ENCODE data around the gene SLC25A20.

The SLC25A20 gene

GRCh38 chr3:48857641-48858040, 41.0 kb downstream of the SLC25A20 start:
- Histone ChIP-seq H2AK5ac (ENCODE audit: low read depth, low read length) (no peak overlapping the region), H3K14ac (ENCODE audit: low read length) (no peak overlapping the region), H3K4me1 (ENCODE audit: control insufficient read depth in 2 of 2, insufficient read depth in 1 of 2, low read depth in 1 of 2, low read length in 2 of 2) (peaks cover 0 to 4% of the 10 kb centered on the region in 2 donors), H3K4ac (ENCODE audit: low read length) (no peak overlapping the region), H3K9me3 (replicated peaks in 1 of 2; ENCODE audit: control insufficient read depth in 2 of 2, insufficient read depth in 1 of 2, low read depth in 1 of 2, low read length in 2 of 2) (no peaks in the 10 kb centered on the region), H2BK5ac (ENCODE audit: low read length) (no peak overlapping the region), H3K4me2 (ENCODE audit: insufficient read depth, low read length, poor library complexity, severe bottlenecking) (no peak overlapping the region), H3K27me3 (ENCODE audit: control insufficient read depth in 3 of 3, insufficient read depth in 3 of 3, low read depth in 1 of 3, low read length in 3 of 3) (no peaks in the 10 kb centered on the region), H3K23ac (ENCODE audit: low read depth, low read length, poor library complexity) (no peak overlapping the region), H2BK120ac (ENCODE audit: low read depth, low read length) (no peak overlapping the region), H3K27ac (replicated peaks; ENCODE audit: low read length) (no peak overlapping the region), H3K4me3 (ENCODE audit: low read length in 2 of 2) (no peak overlapping the region), H2AFZ (ENCODE audit: low read length) (no peak overlapping the region), H3K79me1 (ENCODE audit: low read depth, low read length) (no peaks in the 10 kb centered on the region), H4K91ac (ENCODE audit: low read depth, low read length, poor library complexity) (no peak overlapping the region), H3K18ac (ENCODE audit: low read length) (no peak overlapping the region), H2BK12ac (ENCODE audit: low read length) (no peak overlapping the region), H3K36me3 (replicated peaks in 1 of 2; ENCODE audit: control insufficient read depth in 2 of 2, insufficient read depth in 2 of 2, low read length in 2 of 2) (no peaks in the 10 kb centered on the region), H3K9ac (ENCODE audit: low read depth, low read length, poor library complexity) (no peak overlapping the region), H4K8ac (ENCODE audit: low read depth, low read length) (no peak overlapping the region), H2BK15ac (ENCODE audit: low read length) (no peak overlapping the region)
- WGBS, 2 donors (ENCODE audit: extremely low coverage in 2 of 2, insufficient read length in 2 of 2, insufficient replicate concordance in 1 of 2): no CpG with 5 or more reads among the region's 2 CpGs
- DNase-seq (ENCODE audit: low spot score): no peak

DNA sequence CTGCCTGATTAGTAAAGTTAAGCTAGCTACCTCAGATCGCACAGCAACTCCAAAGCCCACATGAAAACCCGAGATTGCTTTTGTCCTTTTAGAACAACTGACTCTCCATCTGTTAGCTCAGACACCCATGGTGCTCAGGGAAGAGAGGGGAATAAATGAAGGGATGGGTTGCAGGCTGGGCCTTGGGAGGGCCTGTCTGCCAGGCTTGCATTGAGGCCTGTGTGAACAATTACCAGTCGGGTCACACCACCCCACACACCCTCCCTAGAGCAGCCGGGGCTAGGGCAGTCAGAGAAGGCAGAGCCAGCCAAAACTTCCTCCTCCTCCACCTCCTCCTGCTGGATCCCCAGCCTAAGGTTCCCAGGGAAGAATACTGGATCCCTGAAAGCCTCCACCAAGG, 42.2 kb downstream of the SLC25A20 start:
- H3K4me3 ChIP-seq (ENCODE audit: low read length in 2 of 2): no peak overlapping the region
- WGBS, 2 donors (ENCODE audit: extremely low coverage in 2 of 2, insufficient read length in 2 of 2, insufficient replicate concordance in 1 of 2): no CpG with 5 or more reads among the region's 4 CpGs

DNA sequence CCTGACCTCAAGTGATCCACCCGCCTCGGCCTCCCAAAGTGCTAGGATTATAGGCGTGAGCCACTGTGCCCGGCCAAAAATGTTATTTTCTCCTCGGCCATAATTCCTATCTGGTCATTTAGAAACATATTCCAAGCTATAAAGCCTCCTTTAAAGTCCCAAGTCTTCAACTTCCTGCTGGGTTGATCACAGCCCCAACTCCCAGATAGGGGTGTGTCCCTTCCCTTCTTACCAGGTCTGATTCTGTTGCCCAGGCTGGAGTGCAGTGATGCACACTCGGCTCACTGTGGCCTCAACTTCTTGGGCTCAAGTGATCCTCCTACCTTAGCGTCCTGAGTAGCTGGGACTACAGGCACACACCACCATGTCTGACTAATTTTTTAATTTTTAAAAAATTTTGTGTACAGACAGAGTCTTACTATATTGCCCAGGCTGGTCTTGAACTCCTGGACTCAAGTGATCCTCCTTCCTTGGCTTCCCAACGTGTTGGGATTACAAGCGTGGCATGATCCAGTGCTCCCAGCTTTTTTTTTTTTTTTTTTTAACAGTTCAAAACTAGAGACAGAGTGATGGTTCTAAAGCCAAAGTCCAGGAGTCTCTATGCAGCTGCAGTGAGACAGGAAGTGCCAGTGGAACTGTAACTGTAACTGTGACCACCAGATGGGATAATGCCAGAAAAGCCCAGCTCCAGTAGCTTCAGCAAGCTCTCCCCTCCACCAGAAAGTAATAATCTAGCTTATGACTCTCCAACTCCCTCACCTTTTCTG, 42.8 kb downstream of the SLC25A20 start:
- H3K18ac ChIP-seq (ENCODE audit: low read length): no peak overlapping the region
- H2AK5ac ChIP-seq (ENCODE audit: low read depth, low read length): no peak overlapping the region
- no peaks in the 10 kb centered on the region for H3K9me3 ChIP-seq (replicated peaks in 1 of 2; ENCODE audit: control insufficient read depth in 2 of 2, insufficient read depth in 1 of 2, low read depth in 1 of 2, low read length in 2 of 2)
- H2BK12ac ChIP-seq (ENCODE audit: low read length): no peak overlapping the region
- no peak overlapping the region for H2BK120ac ChIP-seq (ENCODE audit: low read depth, low read length)
- H3K4me1 ChIP-seq (ENCODE audit: control insufficient read depth in 2 of 2, insufficient read depth in 1 of 2, low read depth in 1 of 2, low read length in 2 of 2): peaks cover 7 to 10% of the 10 kb centered on the region in 2 donors
- H3K14ac ChIP-seq (ENCODE audit: low read length): no peak overlapping the region
- no peak overlapping the region for H4K91ac ChIP-seq (ENCODE audit: low read depth, low read length, poor library complexity)
- H2BK15ac ChIP-seq (ENCODE audit: low read length): no peak overlapping the region
- H2AFZ ChIP-seq (ENCODE audit: low read length): peak overlapping the region; percentile 74
- H4K8ac ChIP-seq (ENCODE audit: low read depth, low read length): no peak overlapping the region
- H3K4me3 ChIP-seq (ENCODE audit: low read length in 2 of 2): no peak overlapping the region
- no peak overlapping the region for H3K4me2 ChIP-seq (ENCODE audit: insufficient read depth, low read length, poor library complexity, severe bottlenecking)
- no peak overlapping the region for H3K4ac ChIP-seq (ENCODE audit: low read length)
- no peak overlapping the region for H3K27ac ChIP-seq (replicated peaks; ENCODE audit: low read length)
- H3K79me1 ChIP-seq (ENCODE audit: low read depth, low read length): no peaks in the 10 kb centered on the region
- no peak overlapping the region for H2BK5ac ChIP-seq (ENCODE audit: low read length)
- DNase-seq (ENCODE audit: low spot score): no peak
- H3K27me3 ChIP-seq (ENCODE audit: control insufficient read depth in 3 of 3, insufficient read depth in 3 of 3, low read depth in 1 of 3, low read length in 3 of 3): no peaks in the 10 kb centered on the region
- no CpG with 5 or more reads among the region's 9 CpGs for WGBS, 2 donors (ENCODE audit: extremely low coverage in 2 of 2, insufficient read length in 2 of 2, insufficient replicate concordance in 1 of 2)
- H3K23ac ChIP-seq (ENCODE audit: low read depth, low read length, poor library complexity): no peak overlapping the region
- H3K9ac ChIP-seq (ENCODE audit: low read depth, low read length, poor library complexity): no peak overlapping the region
- no peaks in the 10 kb centered on the region for H3K36me3 ChIP-seq (replicated peaks in 1 of 2; ENCODE audit: control insufficient read depth in 2 of 2, insufficient read depth in 2 of 2, low read length in 2 of 2)

More for the DNA sequence above, 42.2 kb downstream of the SLC25A20 start:
- Histone ChIP-seq H3K4me1 (ENCODE audit: control insufficient read depth in 2 of 2, insufficient read depth in 1 of 2, low read depth in 1 of 2, low read length in 2 of 2) (peaks cover 3 to 6% of the 10 kb centered on the region in 2 donors), H4K91ac (ENCODE audit: low read depth, low read length, poor library complexity) (no peak overlapping the region), H3K23ac (ENCODE audit: low read depth, low read length, poor library complexity) (no peak overlapping the region), H2BK5ac (ENCODE audit: low read length) (no peak overlapping the region), H3K18ac (ENCODE audit: low read length) (no peak overlapping the region), H3K14ac (ENCODE audit: low read length) (no peak overlapping the region), H3K27me3 (ENCODE audit: control insufficient read depth in 3 of 3, insufficient read depth in 3 of 3, low read depth in 1 of 3, low read length in 3 of 3) (no peaks in the 10 kb centered on the region), H2BK12ac (ENCODE audit: low read length) (no peak overlapping the region), H2AFZ (ENCODE audit: low read length) (peak overlapping the region; percentile 74), H3K27ac (replicated peaks; ENCODE audit: low read length) (no peak overlapping the region), H3K36me3 (replicated peaks in 1 of 2; ENCODE audit: control insufficient read depth in 2 of 2, insufficient read depth in 2 of 2, low read length in 2 of 2) (no peaks in the 10 kb centered on the region), H4K8ac (ENCODE audit: low read depth, low read length) (no peak overlapping the region), H2BK15ac (ENCODE audit: low read length) (no peak overlapping the region), H2BK120ac (ENCODE audit: low read depth, low read length) (no peak overlapping the region), H3K4me2 (ENCODE audit: insufficient read depth, low read length, poor library complexity, severe bottlenecking) (no peak overlapping the region), H2AK5ac (ENCODE audit: low read depth, low read length) (no peak overlapping the region), H3K9ac (ENCODE audit: low read depth, low read length, poor library complexity) (no peak overlapping the region), H3K9me3 (replicated peaks in 1 of 2; ENCODE audit: control insufficient read depth in 2 of 2, insufficient read depth in 1 of 2, low read depth in 1 of 2, low read length in 2 of 2) (no peaks in the 10 kb centered on the region), H3K4ac (ENCODE audit: low read length) (no peak overlapping the region), H3K79me1 (ENCODE audit: low read depth, low read length) (no peaks in the 10 kb centered on the region)
- DNase-seq (ENCODE audit: low spot score): no peak

DNA sequence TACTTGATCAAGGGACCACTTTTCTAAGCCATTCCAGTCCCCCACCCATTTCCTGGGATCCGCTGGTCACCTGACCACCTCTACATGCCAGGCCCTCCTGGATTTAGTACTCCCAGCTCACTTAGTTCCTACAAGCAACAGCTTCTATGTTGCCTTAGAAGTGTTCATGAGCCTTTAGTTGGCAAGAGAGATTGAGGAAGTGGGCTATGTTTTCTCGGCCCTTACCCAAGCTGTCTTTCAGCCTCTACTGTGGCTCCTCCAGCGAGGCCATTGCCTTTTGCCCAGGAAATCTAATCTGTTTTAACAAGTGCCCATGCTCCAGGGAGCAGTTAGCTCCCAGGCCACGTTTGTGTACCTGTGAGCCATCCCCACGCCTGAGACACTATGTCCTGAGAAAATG, 46.5 kb downstream of the SLC25A20 start:
- Histone ChIP-seq H2BK12ac (ENCODE audit: low read length) (no peak overlapping the region), H3K23ac (ENCODE audit: low read depth, low read length, poor library complexity) (no peak overlapping the region), H2BK120ac (ENCODE audit: low read depth, low read length) (no peak overlapping the region), H3K4me1 (ENCODE audit: control insufficient read depth in 2 of 2, insufficient read depth in 1 of 2, low read depth in 1 of 2, low read length in 2 of 2) (peaks cover 9 to 10% of the 10 kb centered on the region in 2 donors), H2AK5ac (ENCODE audit: low read depth, low read length) (no peak overlapping the region), H3K4me2 (ENCODE audit: insufficient read depth, low read length, poor library complexity, severe bottlenecking) (no peak overlapping the region), H3K79me1 (ENCODE audit: low read depth, low read length) (no peaks in the 10 kb centered on the region), H3K4me3 (ENCODE audit: low read length in 2 of 2) (no peak overlapping the region), H3K27ac (replicated peaks; ENCODE audit: low read length) (no peak overlapping the region), H3K9ac (ENCODE audit: low read depth, low read length, poor library complexity) (no peak overlapping the region), H3K27me3 (ENCODE audit: control insufficient read depth in 3 of 3, insufficient read depth in 3 of 3, low read depth in 1 of 3, low read length in 3 of 3) (no peaks in the 10 kb centered on the region), H4K8ac (ENCODE audit: low read depth, low read length) (no peak overlapping the region), H3K36me3 (replicated peaks in 1 of 2; ENCODE audit: control insufficient read depth in 2 of 2, insufficient read depth in 2 of 2, low read length in 2 of 2) (no peaks in the 10 kb centered on the region), H3K14ac (ENCODE audit: low read length) (no peak overlapping the region), H2BK5ac (ENCODE audit: low read length) (no peak overlapping the region), H2BK15ac (ENCODE audit: low read length) (no peak overlapping the region), H4K91ac (ENCODE audit: low read depth, low read length, poor library complexity) (no peak overlapping the region), H3K4ac (ENCODE audit: low read length) (no peak overlapping the region), H3K18ac (ENCODE audit: low read length) (no peak overlapping the region), H3K9me3 (replicated peaks in 1 of 2; ENCODE audit: control insufficient read depth in 2 of 2, insufficient read depth in 1 of 2, low read depth in 1 of 2, low read length in 2 of 2) (no peaks in the 10 kb centered on the region), H2AFZ (ENCODE audit: low read length) (no peak overlapping the region)
- no CpG with 5 or more reads among the region's 5 CpGs for WGBS, 2 donors (ENCODE audit: extremely low coverage in 2 of 2, insufficient read length in 2 of 2, insufficient replicate concordance in 1 of 2)
- DNase-seq (ENCODE audit: low spot score): no peak
